ENCODE results near the gene PPM1J. TPM values are rescaled to one million over a fixed set of nuclear protein-coding genes. Genes with fewer than 3 reads are reported as not detected.

The PPM1J gene
- total RNA-seq: 0.83 and 1.0 TPM in 2 replicates
- 0.62 and 0.79 TPM in 2 replicates for polyA plus RNA-seq
- polyA plus RNA-seq (2012): 0.72 and 0.99 TPM in 2 replicates
- 0.96 and 1.3 TPM in 2 replicates for polyA minus RNA-seq (ENCODE audit: low replicate concordance)

GRCh38 chr1:112715264-112716053 is at the start of gene PPM1J:
TSS of gene PPM1J (minus strand) at chr1:112715332. CDS start at chr1:112715301, 31 bp downstream.
- Histone ChIP-seq H3K9me3 (ENCODE audit: control insufficient read depth, insufficient read depth, low read depth, low read length) (no peaks in the 10 kb centered on the region), H3K79me2 (ENCODE audit: control insufficient read depth, insufficient read depth, low read length) (no peaks in the 10 kb centered on the region), H3K4me1 (ENCODE audit: control insufficient read depth, extremely low read depth, insufficient read depth, low read length) (peaks cover 2% of the 10 kb centered on the region), H3K27ac (ENCODE audit: insufficient read depth, low read length) (no peak within 1 kb of the TSS), H3K4me3 (replicated peaks in 1 of 4; ENCODE audit: control extremely low read depth in 1 of 4, insufficient read depth in 1 of 4, low read depth in 3 of 4, low read length in 4 of 4) (peak within 1 kb of the TSS; percentile 55 to 72 (median 62)), H4K20me1 (ENCODE audit: control insufficient read depth, extremely low read depth, insufficient read depth, low read length) (no peaks in the 10 kb centered on the region), H3K36me3 (ENCODE audit: control insufficient read depth, insufficient read depth, low read length) (no peaks in the 10 kb centered on the region), H3K4me2 (ENCODE audit: extremely low read depth, insufficient read depth, low read length) (peak within 1 kb of the TSS; percentile 98), H2AFZ (ENCODE audit: low read length) (peak within 1 kb of the TSS; percentile 67), H3K27me3 (ENCODE audit: control insufficient read depth, insufficient read depth, low read length) (peaks cover 8% of the 10 kb centered on the region), H3K9ac (ENCODE audit: insufficient read depth, low read length) (peak within 1 kb of the TSS; percentile 5)
- TF ChIP-seq EZH2 (IDR thresholded peaks at IDR 0.05; ENCODE audit: low read length, missing control alignments): no peak
- no peak for TF ChIP-seq CTCF (conservative IDR thresholded peaks at IDR 0.05 in 1 of 2, IDR thresholded peaks at IDR 0.05 in 1 of 2; ENCODE audit: low read depth in 1 of 2, low read length in 2 of 2)
- DNase-seq (ENCODE audit: low read depth in 2 of 2): peak; percentile 84 to 89

DNA sequence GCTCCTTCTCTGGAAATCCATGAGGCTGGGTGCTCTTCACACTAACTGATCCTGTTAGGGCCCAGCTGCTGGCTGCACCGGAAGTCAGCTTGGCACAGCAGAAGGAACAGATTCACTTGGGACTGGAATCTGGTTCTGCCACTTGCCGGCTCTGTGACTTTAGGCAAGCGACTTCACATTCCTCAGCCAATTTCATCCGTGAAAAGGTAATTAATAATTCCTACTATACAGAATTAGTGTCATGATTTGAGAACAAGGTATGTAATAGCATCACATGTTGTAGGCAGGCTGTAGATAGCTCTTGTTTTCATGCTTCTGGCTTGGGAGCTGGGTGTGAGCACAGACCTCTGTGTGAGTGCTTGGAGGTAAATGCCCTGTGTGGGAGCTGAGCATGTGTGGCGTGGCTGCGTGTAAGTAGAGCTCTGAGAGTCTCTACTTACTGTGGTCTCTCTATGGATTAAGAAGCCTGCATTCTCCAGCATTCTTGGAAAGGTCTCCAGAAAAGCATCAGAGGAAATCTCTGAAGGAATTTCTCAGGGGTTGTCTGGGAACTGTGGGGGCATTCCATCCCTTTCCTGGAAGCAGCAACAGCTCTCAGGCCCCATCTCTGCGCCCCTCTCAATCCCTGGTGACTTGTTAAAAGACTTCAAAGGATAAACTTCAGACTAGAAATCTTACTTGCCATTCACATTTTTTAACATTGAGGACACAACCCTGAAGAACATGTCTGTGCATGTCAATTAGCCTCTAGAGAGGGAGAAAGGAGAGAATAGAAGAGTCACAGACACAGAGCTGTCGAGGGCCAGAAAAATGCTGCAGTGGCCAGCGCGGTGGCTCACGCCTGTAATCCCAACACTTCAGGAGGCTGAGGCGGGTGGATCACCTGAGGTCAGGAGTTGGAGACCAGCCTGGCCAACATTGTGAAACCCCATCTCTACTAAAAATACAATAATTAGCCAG is 47.7 kb upstream of the PPM1J start:
- Histone ChIP-seq H3K4me3 (replicated peaks in 1 of 4; ENCODE audit: control extremely low read depth in 1 of 4, insufficient read depth in 1 of 4, low read depth in 3 of 4, low read length in 4 of 4) (no peak overlapping the region), H4K20me1 (ENCODE audit: control insufficient read depth, extremely low read depth, insufficient read depth, low read length) (no peaks in the 10 kb centered on the region), H3K27me3 (ENCODE audit: control insufficient read depth, insufficient read depth, low read length) (peaks cover 4% of the 10 kb centered on the region), H3K9ac (ENCODE audit: insufficient read depth, low read length) (no peak overlapping the region), H2AFZ (ENCODE audit: low read length) (no peak overlapping the region), H3K4me2 (ENCODE audit: extremely low read depth, insufficient read depth, low read length) (no peak overlapping the region), H3K79me2 (ENCODE audit: control insufficient read depth, insufficient read depth, low read length) (no peaks in the 10 kb centered on the region), H3K27ac (ENCODE audit: insufficient read depth, low read length) (no peak overlapping the region), H3K36me3 (ENCODE audit: control insufficient read depth, insufficient read depth, low read length) (no peaks in the 10 kb centered on the region), H3K9me3 (ENCODE audit: control insufficient read depth, insufficient read depth, low read depth, low read length) (no peaks in the 10 kb centered on the region), H3K4me1 (ENCODE audit: control insufficient read depth, extremely low read depth, insufficient read depth, low read length) (no peaks in the 10 kb centered on the region)
- TF ChIP-seq EZH2 (IDR thresholded peaks at IDR 0.05; ENCODE audit: low read length, missing control alignments): no peak
- no peak for TF ChIP-seq CTCF (conservative IDR thresholded peaks at IDR 0.05 in 1 of 2, IDR thresholded peaks at IDR 0.05 in 1 of 2; ENCODE audit: low read depth in 1 of 2, low read length in 2 of 2)
- peak in 1 of 2 donors; percentile 62 for DNase-seq (ENCODE audit: low read depth in 2 of 2)

Data from fibroblast of lung (primary cell).